Measurements from ENCODE around the gene TNFSF15. TPM values are rescaled to one million over a fixed set of nuclear protein-coding genes. Genes with fewer than 3 reads are reported as not detected.

Gene TNFSF15
- total and polyA plus RNA-seq, 3 donors from 2014 or later, result 0.06 to 0.40 TPM; not detected in 1

DNA sequence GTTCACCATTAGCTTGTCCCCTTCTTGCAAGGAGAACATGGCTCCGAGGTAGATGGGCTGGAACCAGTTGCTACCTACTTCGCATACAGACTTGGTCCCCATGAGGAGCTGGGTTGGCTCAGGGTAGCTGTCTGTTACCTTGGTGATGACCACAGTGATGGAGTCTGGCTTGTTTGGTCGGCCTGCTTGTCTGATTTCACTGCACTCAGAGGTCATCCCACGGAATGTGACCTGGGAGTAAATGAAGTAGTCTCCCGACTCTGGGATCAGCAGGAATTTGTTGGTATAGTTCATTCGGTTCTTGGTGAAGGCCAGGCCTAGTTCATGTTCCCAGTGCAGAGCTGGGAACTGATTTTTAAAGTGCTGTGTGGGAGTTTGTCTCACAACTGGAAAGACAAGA, 15.3 kb downstream of the TNFSF15 start:
- WGBS, 2 donors, result 68 to 73% methylated on average over 5 to 6 of the region's 6 CpGs
- Histone ChIP-seq H3K27ac (no peak overlapping the region), H3K27me3 (no peaks in the 10 kb centered on the region), H3K4me1 (no peaks in the 10 kb centered on the region), H3K9me3 (no peaks in the 10 kb centered on the region), H3K36me3 (ENCODE audit: low read depth, missing control alignments) (no peaks in the 10 kb centered on the region), H3K4me3 (no peak overlapping the region)
- DNase-seq, result no peak
- intact Hi-C loops (cut with DNase I; ENCODE audit: low total_unique reads), result no loop called here
- TF ChIP-seq, protein P1, sequence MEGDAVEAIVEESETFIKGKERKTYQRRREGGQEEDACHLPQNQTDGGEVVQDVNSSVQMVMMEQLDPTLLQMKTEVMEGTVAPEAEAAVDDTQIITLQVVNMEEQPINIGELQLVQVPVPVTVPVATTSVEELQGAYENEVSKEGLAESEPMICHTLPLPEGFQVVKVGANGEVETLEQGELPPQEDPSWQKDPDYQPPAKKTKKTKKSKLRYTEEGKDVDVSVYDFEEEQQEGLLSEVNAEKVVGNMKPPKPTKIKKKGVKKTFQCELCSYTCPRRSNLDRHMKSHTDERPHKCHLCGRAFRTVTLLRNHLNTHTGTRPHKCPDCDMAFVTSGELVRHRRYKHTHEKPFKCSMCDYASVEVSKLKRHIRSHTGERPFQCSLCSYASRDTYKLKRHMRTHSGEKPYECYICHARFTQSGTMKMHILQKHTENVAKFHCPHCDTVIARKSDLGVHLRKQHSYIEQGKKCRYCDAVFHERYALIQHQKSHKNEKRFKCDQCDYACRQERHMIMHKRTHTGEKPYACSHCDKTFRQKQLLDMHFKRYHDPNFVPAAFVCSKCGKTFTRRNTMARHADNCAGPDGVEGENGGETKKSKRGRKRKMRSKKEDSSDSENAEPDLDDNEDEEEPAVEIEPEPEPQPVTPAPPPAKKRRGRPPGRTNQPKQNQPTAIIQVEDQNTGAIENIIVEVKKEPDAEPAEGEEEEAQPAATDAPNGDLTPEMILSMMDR (IDR thresholded peaks at IDR 0.05), result no peak
- TF ChIP-seq POLR2A (IDR thresholded peaks at IDR 0.05), result no peak

DNA sequence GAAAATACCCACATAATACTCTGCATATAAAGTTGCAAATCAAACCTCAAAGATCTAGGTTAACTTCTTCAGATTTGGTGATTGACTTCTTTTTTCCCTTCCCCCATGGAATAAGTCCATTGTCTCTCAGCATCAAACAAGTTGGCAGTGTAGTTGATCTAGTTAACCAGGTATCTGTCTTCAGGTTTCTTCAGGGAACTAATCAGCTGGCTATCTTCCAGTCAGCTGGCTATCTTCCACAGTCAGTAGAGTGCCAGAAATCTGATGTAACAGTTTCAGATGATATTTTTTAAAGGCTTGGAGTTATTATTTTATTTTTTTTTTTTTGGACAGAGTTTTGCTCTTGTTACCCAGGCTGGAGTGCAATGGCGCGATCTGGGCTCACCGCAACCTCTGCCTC, 16.8 kb downstream of the TNFSF15 start:
- no peaks in the 10 kb centered on the region for H3K4me1 ChIP-seq
- no peaks in the 10 kb centered on the region for H3K27me3 ChIP-seq
- TF ChIP-seq, protein P1 (IDR thresholded peaks at IDR 0.05), result no peak
- no peak for TF ChIP-seq POLR2A (IDR thresholded peaks at IDR 0.05)
- intact Hi-C loops (cut with DNase I; ENCODE audit: low total_unique reads), result no loop called here
- H3K4me3 ChIP-seq, result no peak overlapping the region
- no peak overlapping the region for H3K27ac ChIP-seq
- H3K9me3 ChIP-seq, result no peaks in the 10 kb centered on the region
- H3K36me3 ChIP-seq (ENCODE audit: low read depth, missing control alignments), result no peaks in the 10 kb centered on the region
- 93 to 94% methylated on average over 3 of the region's 3 CpGs for WGBS, 2 donors
- DNase-seq, result no peak

DNA sequence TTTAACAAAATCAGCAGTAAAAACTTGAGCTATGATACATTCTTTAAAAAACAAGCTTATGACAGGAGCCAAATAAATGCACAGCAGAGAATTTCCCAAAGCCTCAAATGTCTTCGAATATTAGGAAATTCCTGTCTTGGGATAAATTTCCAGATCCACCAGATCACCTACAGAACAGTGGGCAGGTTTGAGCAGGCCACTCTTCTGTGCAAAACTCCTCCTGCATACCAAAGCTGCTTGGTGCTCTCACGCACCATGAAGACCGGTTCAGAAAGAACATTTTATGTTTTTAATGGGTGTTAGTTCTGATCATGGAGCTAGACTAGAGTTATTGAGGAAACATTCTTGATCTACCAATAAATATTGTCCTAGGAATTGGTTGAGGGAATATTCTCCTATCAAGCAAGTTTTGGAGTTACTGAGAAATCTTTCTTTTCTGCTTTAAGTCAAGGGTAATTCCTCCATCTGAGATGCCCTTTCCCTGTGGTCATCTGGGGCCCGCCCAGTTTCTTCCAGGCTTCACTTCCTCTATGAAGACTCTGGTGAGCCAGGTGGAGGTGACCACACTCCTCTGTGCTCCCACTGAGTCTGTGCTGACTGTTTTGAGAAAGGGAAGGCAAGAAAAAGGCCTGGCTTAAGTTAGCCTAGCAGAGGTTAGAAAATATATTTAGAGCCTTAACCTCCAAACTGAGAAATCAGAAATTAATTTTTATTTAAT, 17.9 kb downstream of the TNFSF15 start:
- 91 to 93% methylated on average over 4 of the region's 4 CpGs for WGBS, 2 donors
- Histone ChIP-seq H3K9me3 (no peaks in the 10 kb centered on the region), H3K4me3 (no peak overlapping the region), H3K36me3 (ENCODE audit: low read depth, missing control alignments) (no peaks in the 10 kb centered on the region), H3K27ac (no peak overlapping the region), H3K27me3 (no peaks in the 10 kb centered on the region), H3K4me1 (no peaks in the 10 kb centered on the region)
- no peak for DNase-seq
- no peak for TF ChIP-seq POLR2A (IDR thresholded peaks at IDR 0.05)
- TF ChIP-seq, protein P1 (IDR thresholded peaks at IDR 0.05), result no peak
- intact Hi-C loops (cut with DNase I; ENCODE audit: low total_unique reads), result no loop called here

GRCh38 chr9:114787214-114787613, 18.6 kb downstream of the TNFSF15 start:
- intact Hi-C loops (cut with DNase I; ENCODE audit: low total_unique reads), result no loop called here
- Histone ChIP-seq H3K36me3 (ENCODE audit: low read depth, missing control alignments) (no peaks in the 10 kb centered on the region), H3K4me1 (no peaks in the 10 kb centered on the region), H3K4me3 (no peak overlapping the region), H3K9me3 (no peaks in the 10 kb centered on the region), H3K27ac (no peak overlapping the region), H3K27me3 (no peaks in the 10 kb centered on the region)
- 84 to 89% methylated on average over 2 of the region's 2 CpGs for WGBS, 2 donors
- TF ChIP-seq, protein P1 (IDR thresholded peaks at IDR 0.05), result no peak
- no peak for TF ChIP-seq POLR2A (IDR thresholded peaks at IDR 0.05)
- DNase-seq, result no peak
